Dermis microvascular lymphatic vessel endothelial cell (primary cell): Measurements from ENCODE around the gene TDRD10. TPM values are rescaled to one million over a fixed set of nuclear protein-coding genes. Genes with fewer than 3 reads are reported as not detected.
"Not testable (repeated sequence)": the region's sequence is repeated elsewhere in the genome, so short reads cannot be mapped to it uniquely, and the experiment has no call there.

Experiments used
- DNase-seq, 2 donors: peaks; one replicate each; pipeline versions ENCODE4 v3.0.0 to v3.0.0-alpha.2; 2010; ENCODE audit warnings: low read depth in 2 of 2
- total RNA-seq: library from RNA; depleted of rRNA; stranded (reverse); fragments of >200 nt; gene quantifications from 2 replicates; pipeline ENCODE4 v1.2.1, GENCODE V29; 2014

The TDRD10 gene
- total RNA-seq, 1 donor from 2014 or later, result 3.5 TPM

GRCh38 chr1:154512760-154513159 lies 10.7 kb downstream of the TDRD10 start:
- DNase-seq, result no peak

GRCh38 chr1:154514066-154514553 lies 12.1 kb downstream of the TDRD10 start:
- no peak for DNase-seq

DNA sequence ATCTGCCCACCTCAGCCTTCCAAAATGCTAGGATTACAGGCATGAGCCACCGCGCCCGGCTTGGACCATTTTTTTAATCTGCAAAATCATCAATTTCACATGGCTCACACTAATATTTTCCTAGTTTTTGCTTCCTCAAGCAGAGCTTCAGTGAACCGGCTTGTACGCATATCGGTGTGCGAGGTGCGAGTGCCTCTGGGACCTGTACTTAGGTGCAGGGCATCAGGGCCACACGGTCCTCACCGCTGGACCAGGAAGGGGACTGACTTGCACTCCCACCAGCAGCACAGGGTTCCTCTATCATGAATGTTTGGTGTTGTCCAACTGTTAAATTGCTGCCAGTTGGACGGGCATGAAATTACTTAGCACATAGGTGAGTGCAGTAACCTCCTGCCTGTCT lies 15.6 kb downstream of the TDRD10 start:
- no peak for DNase-seq

- DNase-seq, result no peak
Observed at GRCh38 chr1:154519591-154519991, 17.6 kb downstream of the TDRD10 start.

DNA sequence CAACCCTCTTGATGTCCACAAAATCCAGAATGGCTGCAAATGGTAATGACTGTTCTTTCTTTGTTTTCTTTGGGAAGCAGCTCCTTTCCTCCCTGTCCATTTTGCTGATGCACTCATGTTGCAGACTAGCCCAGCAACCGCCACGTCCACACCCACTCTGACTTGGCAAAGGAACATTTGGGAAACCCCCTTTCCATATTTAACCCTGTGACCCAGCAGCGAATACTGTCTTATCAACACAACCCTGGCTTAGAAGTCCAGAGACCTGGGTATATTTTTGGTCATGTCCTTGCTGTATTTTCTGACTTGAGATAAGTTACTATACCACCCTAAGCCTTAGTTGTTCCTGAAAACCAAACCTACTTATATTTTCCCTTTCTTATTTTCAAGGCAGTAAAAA lies 18.3 kb downstream of the TDRD10 start:
- peak; percentile 81 to 86 for DNase-seq

DNA sequence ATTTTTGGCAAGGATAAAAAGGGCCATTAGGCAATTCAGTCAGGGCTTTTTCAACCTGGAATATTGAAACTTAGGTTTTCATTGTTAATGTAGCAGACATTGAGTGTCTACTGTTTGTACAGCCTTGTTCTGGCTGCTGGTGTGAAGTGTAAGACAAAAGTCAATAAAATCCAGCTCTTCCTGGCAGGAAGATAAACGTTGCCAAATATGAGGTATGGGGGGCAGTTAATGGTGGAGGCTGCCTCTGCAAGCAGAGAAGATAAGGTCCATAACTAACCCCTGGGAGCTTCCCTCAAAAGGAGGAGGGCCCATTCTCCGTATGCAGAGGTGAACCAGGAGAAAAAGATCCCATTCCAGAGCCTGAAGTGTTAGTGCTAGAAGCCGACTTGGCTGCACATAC lies 19.7 kb downstream of the TDRD10 start:
- peak in 1 of 2 donors; percentile 75 for DNase-seq

GRCh38 chr1:154524881-154525280 lies 22.9 kb downstream of the TDRD10 start:
- peak; percentile 83 to 90 for DNase-seq

- DNase-seq, result no peak
Observed at GRCh38 chr1:154527192-154527591, 25.2 kb downstream of the TDRD10 start.

DNA sequence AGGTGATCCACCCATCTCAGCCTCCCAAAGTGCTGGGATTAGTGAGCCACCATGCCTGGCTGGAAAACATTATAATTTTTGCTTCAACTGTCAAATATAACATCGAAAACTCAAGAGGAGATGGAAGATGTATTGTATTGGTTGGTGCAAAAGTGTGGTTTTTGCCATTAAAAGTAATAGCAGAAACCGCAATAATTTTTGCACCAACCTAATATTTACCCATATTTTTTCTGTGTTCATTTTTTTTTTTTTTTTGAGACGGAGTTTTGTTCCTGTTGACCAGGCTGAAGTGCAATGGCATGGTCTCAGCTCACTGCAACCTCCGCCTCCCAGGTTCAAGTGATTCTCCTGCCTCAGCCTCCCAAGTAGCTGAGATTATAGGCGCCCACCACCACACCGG lies 27.3 kb downstream of the TDRD10 start:
- no peak for DNase-seq

- DNase-seq, result not testable (repeated sequence)
Observed at GRCh38 chr1:154531950-154532349, 29.9 kb downstream of the TDRD10 start.

DNA sequence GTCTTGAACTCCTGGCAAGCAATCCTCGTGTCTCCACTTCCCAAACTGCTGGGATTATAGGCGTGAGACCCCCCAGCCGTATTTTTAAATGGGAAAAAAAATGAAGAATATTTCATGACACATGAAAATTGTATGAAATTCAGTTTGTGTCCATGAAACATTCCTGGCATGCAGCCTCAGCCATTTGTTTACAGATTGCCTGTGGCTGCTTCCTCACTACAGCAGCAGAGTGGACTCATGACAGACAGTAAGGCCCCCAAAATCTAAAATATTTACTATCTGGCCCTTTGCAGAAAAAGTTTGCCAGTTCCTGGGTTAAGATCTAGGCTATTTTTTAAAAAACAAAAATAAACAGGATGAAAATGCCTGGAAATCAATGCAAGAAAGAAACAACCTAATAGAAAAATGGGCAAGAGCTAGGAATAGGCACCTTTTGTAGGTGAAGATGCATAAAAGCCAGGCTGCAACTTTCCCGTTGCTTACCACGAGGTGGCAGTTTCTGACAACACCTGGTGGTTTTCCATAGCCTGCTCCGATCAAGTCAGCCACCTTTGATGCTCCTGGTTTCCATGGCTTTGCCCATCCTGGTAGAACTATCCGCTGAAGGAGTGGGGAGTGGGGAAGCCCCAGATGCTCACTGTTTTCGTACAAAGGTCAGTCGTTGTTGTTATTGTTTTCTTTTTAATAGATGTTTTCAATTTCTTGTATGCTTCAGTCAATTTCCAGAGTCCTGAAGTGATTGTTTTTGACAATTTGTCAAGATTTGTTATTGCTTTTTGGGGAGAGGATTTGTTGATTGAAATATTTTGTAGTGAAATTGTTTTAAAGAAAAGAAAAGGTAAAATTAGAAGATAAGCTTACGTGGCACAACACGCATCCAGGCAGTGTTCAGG lies 32.2 kb downstream of the TDRD10 start:
- peak in 1 of 2 donors; percentile 51 for DNase-seq

GRCh38 chr1:154536570-154536969 lies 34.6 kb downstream of the TDRD10 start:
- no peak for DNase-seq

GRCh38 chr1:154539486-154540483 lies 37.8 kb downstream of the TDRD10 start:
- no peak for DNase-seq

DNA sequence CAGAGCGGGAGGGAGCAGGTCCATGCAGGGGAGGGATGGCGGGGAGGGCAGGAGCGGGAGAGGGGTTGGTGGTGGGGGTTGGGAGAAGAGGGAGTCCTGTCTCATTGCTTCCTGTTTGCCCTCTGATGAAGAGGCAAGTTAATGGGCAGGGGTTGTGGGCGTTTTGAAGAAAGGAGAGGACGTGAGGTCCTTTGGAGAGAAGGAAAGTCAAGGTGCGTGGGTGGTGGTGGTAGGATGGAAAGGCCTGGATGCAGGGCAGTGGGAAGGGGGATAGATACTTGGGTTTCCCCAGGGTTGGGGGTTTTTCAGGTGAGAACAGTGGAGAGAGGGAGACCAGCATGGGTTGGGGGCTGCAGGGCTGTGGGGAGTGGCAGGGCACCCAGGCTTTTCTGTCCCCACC lies 39.2 kb downstream of the TDRD10 start:
- no peak for DNase-seq

DNA sequence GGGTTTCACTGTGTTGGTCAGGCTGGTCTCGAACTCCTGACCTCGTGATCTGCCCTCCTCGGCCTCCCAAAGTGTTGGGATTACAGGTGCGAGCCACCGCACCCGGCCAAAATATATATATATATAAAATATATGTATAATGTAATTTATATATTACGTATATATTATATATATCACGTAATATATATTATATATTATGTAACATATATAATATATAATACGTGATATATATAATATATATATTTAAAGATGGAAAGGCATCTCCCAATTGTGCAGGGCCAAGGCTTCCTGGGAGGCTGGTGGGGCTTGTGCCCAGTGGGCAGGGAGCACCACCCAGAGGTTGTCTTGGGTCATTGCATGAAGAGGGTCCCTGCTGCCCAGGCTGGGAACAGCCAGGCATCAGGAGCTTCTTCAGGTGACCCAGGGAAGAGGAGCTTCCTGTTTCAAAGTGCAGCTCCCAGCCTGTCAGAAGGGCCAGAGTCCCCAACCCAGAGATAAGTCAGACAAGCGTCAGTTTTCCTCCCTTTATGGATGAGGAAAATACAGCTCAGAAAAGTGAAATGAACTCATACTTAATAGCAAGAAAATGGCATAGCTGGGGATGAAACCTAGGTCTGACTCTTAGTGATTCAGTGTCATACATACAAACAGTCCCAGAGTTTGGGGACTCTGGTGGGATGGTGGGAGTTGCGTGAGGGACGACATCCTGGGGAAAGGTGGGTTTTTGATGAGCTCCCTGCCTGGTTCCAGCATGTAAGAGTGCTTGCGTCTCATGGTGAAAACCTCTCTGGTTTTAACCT lies 44.4 kb downstream of the TDRD10 start:
- peak in 1 of 2 donors; percentile 75 for DNase-seq

- DNase-seq, result no peak
Observed at GRCh38 chr1:154547105-154547732, 45.2 kb downstream of the TDRD10 start.

GRCh38 chr1:154548028-154548427 lies 46.0 kb downstream of the TDRD10 start:
- DNase-seq, result no peak

- no peak for DNase-seq
Observed at GRCh38 chr1:154549202-154549770, 47.3 kb downstream of the TDRD10 start.

DNA sequence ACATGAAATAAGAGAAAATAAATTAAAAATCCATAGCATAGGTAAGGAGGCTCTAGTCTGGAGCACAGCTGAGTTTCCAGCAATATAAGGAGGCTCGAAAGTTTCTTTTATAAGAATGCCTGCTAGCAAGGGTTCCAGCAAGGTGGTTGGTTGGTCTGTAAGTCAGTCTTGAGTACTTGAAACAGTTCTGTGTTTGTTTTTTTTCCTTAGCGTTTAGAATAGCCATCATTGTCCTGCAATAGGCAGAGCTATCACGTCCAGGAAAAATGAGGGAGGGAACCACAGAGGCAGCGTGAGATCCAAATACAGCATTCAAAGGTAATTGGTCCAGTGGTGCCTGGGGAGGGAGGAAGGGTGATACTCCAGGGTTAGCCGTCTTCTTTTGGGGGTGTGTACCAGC lies 48.1 kb downstream of the TDRD10 start:
- DNase-seq, result no peak

DNA sequence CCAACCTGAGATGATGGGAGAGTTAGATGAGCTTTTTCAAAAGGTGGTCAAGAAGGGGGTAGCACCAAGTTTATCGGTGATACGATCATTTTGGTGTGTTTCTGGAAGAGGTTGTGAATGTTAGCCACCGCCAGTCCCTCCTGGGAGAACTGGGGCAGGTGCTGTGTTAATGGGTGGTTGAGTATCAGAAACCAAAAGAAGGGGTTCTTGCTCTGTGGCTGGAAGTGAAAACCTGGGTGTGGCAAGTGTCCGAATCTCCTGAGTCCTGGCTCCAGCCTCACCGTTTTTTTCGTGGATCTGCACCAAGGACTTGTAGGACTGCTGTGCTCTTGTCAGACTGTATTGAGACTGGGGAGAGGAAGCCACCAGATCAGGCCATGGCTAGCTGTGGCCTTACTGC lies 48.6 kb downstream of the TDRD10 start:
- no peak for DNase-seq
